SK-N-SH (cell line): ENCODE results near the gene PCDHGA4. TPM values are rescaled to one million over a fixed set of nuclear protein-coding genes. Genes with fewer than 3 reads are reported as not detected.
"Not testable (repeated sequence)": the region's sequence is repeated elsewhere in the genome, so short reads cannot be mapped to it uniquely, and the experiment has no call there.

ENCODE experiments used
- CTCF ChIA-PET: fragments of 300-600, 350-600 bp; formaldehyde crosslinking; extraction: SDS; loops from one replicate; lab custom pipeline; 2021; lab: Yijun Ruan, JAX
- POLR2A ChIA-PET: fragments of 350-600 bp; sonication (Branson Sonifier 250); formaldehyde crosslinking; extraction: SDS; loops from one replicate; lab custom pipeline; 2020; ENCODE audit warnings: antibody characterized with exemption, inconsistent platforms; lab: Yijun Ruan, JAX
- DNase-seq: peaks from one replicate; pipeline ENCODE4 v3.0.0; 2012
- H2AFZ ChIP-seq: fragments of 200-600 bp; sonication (generic); 2 replicates; pipeline ENCODE4 v1.8.1; 2016; ENCODE audit warnings: antibody characterized with exemption, mild to moderate bottlenecking, low read depth
- H3F3A ChIP-seq: fragments of 200-600 bp; sonication (generic); replicated peaks from 2 replicates; pipeline ENCODE3; 2016; ENCODE audit warnings: antibody characterized with exemption, mild to moderate bottlenecking; ENCODE audit not compliant: insufficient read depth
- H3K27ac ChIP-seq, 2 experiments: fragments of 200-500 bp in 1 of 2; fragments of 200-600 bp in 1 of 2; sonication (Bioruptor generic) in 1 of 2; sonication (generic), shearing (Covaris generic) in 1 of 2; 2 replicates each; pipeline versions ENCODE4 v1.5.1 to v1.6.1; 2014 to 2016; ENCODE audit warnings: low read depth in 2 of 2, inconsistent platforms in 1 of 2, low read length in 1 of 2, mild to moderate bottlenecking in 1 of 2, mixed read lengths in 1 of 2
- H3K27me3 ChIP-seq: fragments of 200-600 bp; sonication (generic), shearing (Covaris generic); 2 replicates; pipeline ENCODE4 v1.6.1; 2016; ENCODE audit warnings: mixed run types; ENCODE audit not compliant: insufficient read depth
- H3K36me3 ChIP-seq, 2 experiments: fragments of 200-500 bp in 1 of 2; fragments of 200-600 bp in 1 of 2; sonication (Bioruptor generic) in 1 of 2; sonication (generic) in 1 of 2; replicated peaks in 1 of 2; 2 replicates each; pipeline versions ENCODE3 to v1.5.1; 2014 to 2016; ENCODE audit warnings: low read length in 1 of 2, mild to moderate bottlenecking in 1 of 2; ENCODE audit not compliant: insufficient read depth in 2 of 2, control insufficient read depth in 1 of 2
- H3K4me1 ChIP-seq, 2 experiments: fragments of 200-500 bp in 1 of 2; fragments of 200-600 bp in 1 of 2; sonication (Bioruptor generic) in 1 of 2; sonication (generic), shearing (Covaris generic) in 1 of 2; 2 replicates each; pipeline versions ENCODE4 v1.5.1 to v1.6.1; 2014 to 2016; ENCODE audit warnings: low read depth in 1 of 2, low read length in 1 of 2, mixed run types in 1 of 2; ENCODE audit not compliant: insufficient read depth in 2 of 2, control insufficient read depth in 1 of 2
- H3K4me2 ChIP-seq: fragments of 200-600 bp; sonication (generic), shearing (Covaris generic); 2 replicates; pipeline ENCODE4 v1.6.1; 2017; ENCODE audit warnings: mixed run types
- H3K4me3 ChIP-seq, 2 experiments: fragments of 200-500 bp in 1 of 2; fragments of 200-600 bp in 1 of 2; sonication (Bioruptor generic) in 1 of 2; sonication (generic), shearing (Covaris generic) in 1 of 2; 2 replicates each; pipeline versions ENCODE4 v1.5.1 to v1.8.1; 2014 to 2016; ENCODE audit warnings: low read depth in 2 of 2, inconsistent platforms in 1 of 2, low read length in 1 of 2, mild to moderate bottlenecking in 1 of 2, mixed read lengths in 1 of 2, moderate library complexity in 1 of 2
- H3K79me2 ChIP-seq: fragments of 200-600 bp; sonication (generic); 2 replicates; pipeline ENCODE4 v1.8.1; 2017; ENCODE audit warnings: mild to moderate bottlenecking; ENCODE audit not compliant: insufficient read depth
- H3K9ac ChIP-seq: fragments of 200-600 bp; sonication (generic); 2 replicates; pipeline ENCODE4 v1.6.1; 2017; ENCODE audit warnings: mixed run types
- H3K9me2 ChIP-seq: fragments of 200-600 bp; sonication (generic); 2 replicates; pipeline ENCODE4 v1.6.1; 2017; ENCODE audit warnings: mixed run types
- H3K9me3 ChIP-seq: fragments of 200-600 bp; sonication (generic); 2 replicates; pipeline ENCODE4 v1.6.1; 2017; ENCODE audit warnings: mixed run types, mild to moderate bottlenecking, moderate library complexity
- H4K20me1 ChIP-seq: fragments of 200-600 bp; sonication (generic); 2 replicates; pipeline ENCODE4 v1.6.1; 2017; ENCODE audit warnings: mild to moderate bottlenecking, mixed run types; ENCODE audit not compliant: insufficient read depth
- CHD2 ChIP-seq: fragments of 150-350 bp; IDR thresholded peaks from 2 replicates; pipeline ENCODE4 v1.6.1; 2018; ENCODE audit warnings: low read length; ENCODE audit not compliant: partially characterized antibody
- ELF1 ChIP-seq: IDR thresholded peaks from 2 replicates; pipeline ENCODE4 v1.4.0; 2012
- EP300 ChIP-seq, 2 experiments: IDR thresholded peaks; 2 replicates each; pipeline versions ENCODE4 v1.4.0 to v1.6.1; 2012; ENCODE audit warnings: borderline replicate concordance in 1 of 2, low read depth in 1 of 2, low read length in 1 of 2
- EZH2phosphoT487 ChIP-seq: fragments of 200-600 bp; sonication (generic); IDR thresholded peaks from 2 replicates; pipeline ENCODE4 v1.6.1; 2017; ENCODE audit warnings: low read depth, mixed run types, mild to moderate bottlenecking, antibody characterized with exemption, moderate library complexity, borderline replicate concordance
- GABPA ChIP-seq: IDR thresholded peaks from 2 replicates; pipeline ENCODE4 v1.4.0; 2012; ENCODE audit warnings: low read depth, mild to moderate bottlenecking
- GATA2 ChIP-seq: sonication (generic); formaldehyde crosslinking; IDR thresholded peaks from 2 replicates; pipeline ENCODE4 v1.5.0; 2020; ENCODE audit warnings: mild to moderate bottlenecking, missing genetic modification reagents
- JUND ChIP-seq: IDR thresholded peaks from 2 replicates; pipeline ENCODE4 v1.4.0; 2012
- NFIC ChIP-seq: IDR thresholded peaks from 2 replicates; pipeline ENCODE4 v1.4.0; 2012; ENCODE audit warnings: borderline replicate concordance
- PBX3 ChIP-seq: IDR thresholded peaks from 2 replicates; pipeline ENCODE4; 2012
- POLR2AphosphoS5 ChIP-seq: IDR thresholded peaks from 2 replicates; pipeline ENCODE4 v1.6.1; 2012; ENCODE audit warnings: low read depth, low read length
- RAD21 ChIP-seq: IDR thresholded peaks from 2 replicates; pipeline ENCODE4 v1.6.1; 2012; ENCODE audit warnings: mild to moderate bottlenecking, low read length
- RFX5 ChIP-seq: IDR thresholded peaks from 2 replicates; pipeline ENCODE4 v1.6.1; 2012; ENCODE audit warnings: mild to moderate bottlenecking, improper control_type of control experiment, low read length
- SMC3 ChIP-seq: IDR thresholded peaks from 2 replicates; pipeline ENCODE4 v1.6.1; 2012; ENCODE audit warnings: low read depth, low read length, improper control_type of control experiment
- TCF12 ChIP-seq: IDR thresholded peaks from 2 replicates; pipeline ENCODE4 v1.4.0; 2012
- TEAD4 ChIP-seq: IDR thresholded peaks from 2 replicates; pipeline ENCODE4 v1.4.0; 2012; ENCODE audit warnings: mild to moderate bottlenecking, borderline replicate concordance; ENCODE audit not compliant: insufficient read depth
- USF1 ChIP-seq: IDR thresholded peaks from 2 replicates; pipeline ENCODE4 v1.4.0; 2012; ENCODE audit warnings: low read depth, borderline replicate concordance
- YY1 ChIP-seq: IDR thresholded peaks from 2 replicates; pipeline ENCODE4 v1.4.0; 2012; ENCODE audit warnings: low read depth, mild to moderate bottlenecking
- WGBS: methylation state at CpG from one replicate; pipeline ENCODE4 v1.1.6; 2017; ENCODE audit warnings: low lambda C conversion rate; 5-methylcytosine and 5-hydroxymethylcytosine counted together
- polyA plus RNA-seq, 3 experiments: library from polyadenylated mRNA; depleted of rRNA; stranded (reverse); fragments of >200 nt; gene quantifications; 2 replicates each; pipeline ENCODE4 v1.2.3, GENCODE V29; 2012

Gene PCDHGA4
- polyA plus RNA-seq, 1 of the 3 experiments (the other 2 are of a cell fraction) = 2.2 TPM

DNA sequence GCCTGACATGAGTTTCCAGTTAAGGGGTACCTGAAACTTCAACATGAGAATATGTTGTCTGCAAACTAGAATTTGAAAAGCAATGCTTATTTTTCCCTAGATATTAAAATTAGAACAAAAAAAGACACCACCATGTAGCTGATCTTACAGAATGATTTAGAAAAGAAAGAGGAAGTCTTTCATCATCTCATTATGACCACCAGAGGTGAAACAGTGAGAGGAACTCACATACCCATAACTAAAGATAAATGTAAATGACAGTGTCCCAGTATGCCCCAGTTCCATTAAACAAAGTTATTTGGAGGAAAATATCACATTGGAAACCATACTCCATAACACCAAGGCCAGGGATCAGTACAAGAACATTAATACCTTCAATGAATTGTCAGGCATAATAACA lies 41.1 kb upstream of the PCDHGA4 start:
- Histone ChIP-seq H3K4me1 (no peaks in the 10 kb centered on the region), H3K79me2 (peaks cover 93% of the 10 kb centered on the region), H3K9me2 (no peaks in the 10 kb centered on the region), H3K9me3 (peaks cover 34% of the 10 kb centered on the region), H3K9ac (no peak overlapping the region), H3K27ac (no peak overlapping the region), H3K27me3 (no peaks in the 10 kb centered on the region), H2AFZ (no peak overlapping the region), H3F3A (peaks cover 10% of the 10 kb centered on the region), H3K36me3 (peaks cover 13 to 58% of the 10 kb centered on the region in 2 experiments), H3K4me2 (no peak overlapping the region), H4K20me1 (no peaks in the 10 kb centered on the region; the same call in 1 of the 2 replicates), H3K4me3 (no peak overlapping the region)
- CTCF ChIA-PET = interaction anchor here (1.3 kb wide), 1 partner anchor 25 kb away, joined by 3 read pairs; the partner anchor contains the start of gene PCDHGA2
- POLR2A ChIA-PET = no interaction called here
- DNase-seq = no peak
- no peak for TF ChIP-seq GABPA
- TF ChIP-seq USF1 = no peak
- no peak for TF ChIP-seq GATA2 (CRISPR knock-in tag)
- TF ChIP-seq SMC3 = no peak
- TF ChIP-seq CHD2 = no peak
- no peak for TF ChIP-seq TCF12
- no peak for TF ChIP-seq TEAD4
- no peak for TF ChIP-seq RFX5
- TF ChIP-seq EZH2phosphoT487 = no peak
- TF ChIP-seq YY1 = no peak
- no peak for TF ChIP-seq POLR2AphosphoS5
- no peak for TF ChIP-seq RAD21
- TF ChIP-seq EP300 (IDR thresholded peaks at IDR 0.05; ENCODE audit: borderline replicate concordance in 1 of 2, low read depth in 1 of 2, low read length in 1 of 2) = no peak
- no peak for TF ChIP-seq NFIC
- no peak for TF ChIP-seq PBX3
- TF ChIP-seq ELF1 = no peak
- TF ChIP-seq JUND = no peak

DNA sequence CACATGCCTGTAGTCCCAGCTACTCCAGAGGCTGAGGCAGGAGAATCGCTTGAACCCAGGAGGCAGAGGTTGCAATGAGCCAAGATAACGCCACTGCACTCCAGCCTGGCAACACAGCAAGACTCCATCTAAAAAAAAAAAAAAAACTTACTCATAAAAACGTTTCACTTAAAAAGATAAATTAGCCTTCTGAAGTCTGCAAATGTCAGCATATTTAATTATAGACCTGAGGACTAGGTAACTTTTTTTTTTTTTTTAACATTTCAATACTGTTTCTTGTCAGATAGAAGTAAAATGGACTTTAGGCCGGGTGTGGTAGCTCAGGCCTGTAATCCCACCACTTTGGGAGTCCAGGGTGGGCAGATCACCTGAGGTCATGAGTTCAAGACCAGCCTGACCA lies 37.9 kb upstream of the PCDHGA4 start:
- H3K9me2 ChIP-seq, H3K27me3 ChIP-seq, H3K9ac ChIP-seq, H3K4me2 ChIP-seq, DNase-seq, H4K20me1 ChIP-seq, H3K27ac ChIP-seq, H3K4me1 ChIP-seq, POLR2A ChIA-PET, H2AFZ ChIP-seq, H3K4me3 ChIP-seq: not testable (repeated sequence)
- CTCF ChIA-PET = interaction anchor here (0.7 to 5.4 kb wide), 3 partner anchors 9 to 246 kb away, joined by 3 to 36 read pairs (median 4); no protein-coding TSS in a partner anchor
- WGBS = 73% methylated on average over 4 of the region's 4 CpGs
- H3K79me2 ChIP-seq = peaks cover 78% of the 10 kb centered on the region
- peaks cover 20% of the 10 kb centered on the region for H3F3A ChIP-seq
- H3K9me3 ChIP-seq = peaks cover 40% of the 10 kb centered on the region
- H3K36me3 ChIP-seq = peaks cover 24 to 70% of the 10 kb centered on the region in 2 experiments
